Progenitor cell of endocrine pancreas (in vitro differentiated cells): Measurements from ENCODE around the gene CCDC188. TPM values are rescaled to one million over a fixed set of nuclear protein-coding genes. Genes with fewer than 3 reads are reported as not detected.

Source experiments
- DNase-seq: peaks from one replicate; pipeline ENCODE4 v3.0.0; 2021; ENCODE audit warnings: low spot score; ENCODE audit not compliant: unreplicated experiment
- H3K27ac Mint-ChIP-seq: 2 replicates; pipeline ENCODE4 v1.8.0; 2021; ENCODE audit warnings: mild to moderate bottlenecking, moderate library complexity, mixed read lengths
- H3K27me3 Mint-ChIP-seq: 2 replicates; pipeline ENCODE4 v1.8.0; 2021; ENCODE audit warnings: mixed read lengths
- H3K36me3 Mint-ChIP-seq: 2 replicates; pipeline ENCODE4 v1.8.0; 2022; ENCODE audit warnings: mixed read lengths; ENCODE audit not compliant: insufficient read depth
- H3K4me1 Mint-ChIP-seq: 2 replicates; pipeline ENCODE4 v1.8.0; 2021; ENCODE audit warnings: low read depth, mixed read lengths
- H3K4me3 Mint-ChIP-seq: 2 replicates; pipeline ENCODE4 v1.8.0; 2021; ENCODE audit warnings: low read depth, mild to moderate bottlenecking, moderate library complexity, mixed read lengths
- H3K9me3 Mint-ChIP-seq: 2 replicates; pipeline ENCODE4 v1.8.0; 2021; ENCODE audit warnings: low read depth, mixed read lengths
- total RNA-seq: library from RNA; stranded (reverse); gene quantifications from 2 replicates; pipeline ENCODE4 v1.2.1, GENCODE V29; 2021
- TF ChIP-seq, protein P1 (sequence below): fragments of 200-600 bp; sonication (generic); IDR thresholded peaks from one replicate; pipeline ENCODE4 v1.5.0; 2021; ENCODE audit warnings: antibody characterized with exemption, mild to moderate bottlenecking; ENCODE audit not compliant: unreplicated experiment

Gene CCDC188
- total RNA-seq, 1 donor from 2014 or later: 3.3 TPM

- no peak for DNase-seq
- no peaks in the 10 kb centered on the region for H3K27me3 Mint-ChIP-seq
- no peaks in the 10 kb centered on the region for H3K36me3 Mint-ChIP-seq
- H3K4me1 Mint-ChIP-seq: peaks cover 4% of the 10 kb centered on the region
- no peak overlapping the region for H3K4me3 Mint-ChIP-seq
- TF ChIP-seq, protein P1, sequence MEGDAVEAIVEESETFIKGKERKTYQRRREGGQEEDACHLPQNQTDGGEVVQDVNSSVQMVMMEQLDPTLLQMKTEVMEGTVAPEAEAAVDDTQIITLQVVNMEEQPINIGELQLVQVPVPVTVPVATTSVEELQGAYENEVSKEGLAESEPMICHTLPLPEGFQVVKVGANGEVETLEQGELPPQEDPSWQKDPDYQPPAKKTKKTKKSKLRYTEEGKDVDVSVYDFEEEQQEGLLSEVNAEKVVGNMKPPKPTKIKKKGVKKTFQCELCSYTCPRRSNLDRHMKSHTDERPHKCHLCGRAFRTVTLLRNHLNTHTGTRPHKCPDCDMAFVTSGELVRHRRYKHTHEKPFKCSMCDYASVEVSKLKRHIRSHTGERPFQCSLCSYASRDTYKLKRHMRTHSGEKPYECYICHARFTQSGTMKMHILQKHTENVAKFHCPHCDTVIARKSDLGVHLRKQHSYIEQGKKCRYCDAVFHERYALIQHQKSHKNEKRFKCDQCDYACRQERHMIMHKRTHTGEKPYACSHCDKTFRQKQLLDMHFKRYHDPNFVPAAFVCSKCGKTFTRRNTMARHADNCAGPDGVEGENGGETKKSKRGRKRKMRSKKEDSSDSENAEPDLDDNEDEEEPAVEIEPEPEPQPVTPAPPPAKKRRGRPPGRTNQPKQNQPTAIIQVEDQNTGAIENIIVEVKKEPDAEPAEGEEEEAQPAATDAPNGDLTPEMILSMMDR: no peak
- H3K9me3 Mint-ChIP-seq: no peaks in the 10 kb centered on the region
- no peak overlapping the region for H3K27ac Mint-ChIP-seq
Observed at GRCh38 chr22:20135265-20135664, 15.6 kb downstream of the CCDC188 start.

DNA sequence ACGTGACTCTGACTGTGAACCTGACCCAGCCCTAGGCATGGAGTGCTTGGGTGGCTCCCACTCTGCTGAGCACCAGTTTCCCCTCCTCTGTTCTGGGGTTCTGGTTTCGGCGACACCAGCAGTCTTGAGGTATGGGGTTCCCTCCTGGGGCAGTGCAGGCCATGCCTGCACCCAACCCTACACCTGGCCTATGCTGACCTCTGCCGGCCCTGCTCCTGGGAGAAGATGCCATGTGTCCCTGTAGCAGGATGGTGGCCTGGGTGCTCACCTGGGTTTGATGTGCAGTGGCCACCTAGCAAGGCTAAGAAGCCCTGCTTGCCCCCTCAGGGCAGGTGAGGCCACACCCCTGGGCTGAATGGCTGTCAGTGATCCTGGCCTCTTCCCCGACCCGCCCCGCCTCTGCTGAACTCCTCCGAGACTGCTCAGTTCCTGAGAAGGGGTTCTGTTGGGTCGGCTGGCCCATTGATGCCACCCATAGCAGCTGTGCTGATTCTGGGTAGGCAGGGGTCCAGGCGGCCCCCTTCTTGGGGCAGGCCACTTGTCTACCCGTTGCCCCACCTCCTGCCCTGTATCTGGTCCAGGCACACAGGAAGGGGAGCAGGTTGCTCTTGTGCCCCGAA lies 16.8 kb downstream of the CCDC188 start:
- H3K9me3 Mint-ChIP-seq: no peaks in the 10 kb centered on the region
- H3K27ac Mint-ChIP-seq: no peak overlapping the region
- peaks cover 4% of the 10 kb centered on the region for H3K4me1 Mint-ChIP-seq
- no peaks in the 10 kb centered on the region for H3K36me3 Mint-ChIP-seq
- H3K4me3 Mint-ChIP-seq: peak overlapping the region; percentile 59
- H3K27me3 Mint-ChIP-seq: no peaks in the 10 kb centered on the region
- TF ChIP-seq, protein P1: no peak
- DNase-seq: no peak

DNA sequence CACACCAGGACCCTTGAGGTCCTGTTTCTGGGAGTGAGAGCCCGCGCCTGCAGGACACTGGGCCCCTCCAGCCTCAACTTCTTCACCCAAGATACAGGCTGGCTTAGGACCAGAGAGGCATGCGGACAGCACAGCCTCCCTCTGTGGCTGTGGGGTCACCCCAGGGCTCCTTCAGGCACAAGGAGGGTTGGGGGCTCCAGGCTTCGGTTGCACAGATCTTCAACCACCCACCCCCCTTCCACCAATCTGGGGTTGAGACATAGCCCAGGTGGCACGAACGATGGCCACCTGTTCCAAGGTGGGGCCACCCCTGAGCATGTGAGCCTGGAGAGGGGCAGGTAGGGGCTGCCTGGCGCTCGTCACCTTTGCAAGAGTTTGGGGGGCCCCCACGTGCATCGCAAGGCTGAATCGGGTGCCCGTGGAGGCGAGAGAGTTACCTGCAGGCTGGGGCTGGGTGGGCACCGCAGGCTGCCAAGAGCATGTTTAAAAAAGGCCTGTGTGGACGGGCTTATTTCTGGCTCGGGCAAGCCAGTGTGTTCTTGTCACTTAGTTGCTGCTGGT lies 18.1 kb downstream of the CCDC188 start:
- H3K27me3 Mint-ChIP-seq: no peaks in the 10 kb centered on the region
- no peak overlapping the region for H3K27ac Mint-ChIP-seq
- peaks cover 4% of the 10 kb centered on the region for H3K4me1 Mint-ChIP-seq
- peaks cover 2% of the 10 kb centered on the region for H3K36me3 Mint-ChIP-seq
- H3K9me3 Mint-ChIP-seq: no peaks in the 10 kb centered on the region
- H3K4me3 Mint-ChIP-seq: peak overlapping the region; percentile 68
- no peak for DNase-seq
- TF ChIP-seq, protein P1: no peak

GRCh38 chr22:20131859-20132685 lies 18.8 kb downstream of the CCDC188 start:
- Mint-ChIP-seq H3K27ac (no peak overlapping the region), H3K9me3 (no peaks in the 10 kb centered on the region)

GRCh38 chr22:20131597-20131858 lies 19.3 kb downstream of the CCDC188 start, which contains the start of gene ZDHHC8:
Gene ZDHHC8, plus strand, starts transcription at chr22:20131804. Its CDS starts 144 bp downstream, at chr22:20131948.
- no peaks in the 10 kb centered on the region for H3K9me3 Mint-ChIP-seq
- TF ChIP-seq, protein P1: no peak
- H3K27ac Mint-ChIP-seq: no peak within 1 kb of the TSS
- DNase-seq: no peak
- H3K36me3 Mint-ChIP-seq: peaks cover 6% of the 10 kb centered on the region
- peaks cover 4% of the 10 kb centered on the region for H3K4me1 Mint-ChIP-seq
- no peaks in the 10 kb centered on the region for H3K27me3 Mint-ChIP-seq
- H3K4me3 Mint-ChIP-seq: peak within 1 kb of the TSS; percentile 69

More at GRCh38 chr22:20131859-20132685, 18.8 kb downstream of the CCDC188 start:
- H3K27me3 Mint-ChIP-seq: no peaks in the 10 kb centered on the region
- H3K36me3 Mint-ChIP-seq: peaks cover 5% of the 10 kb centered on the region
- H3K4me1 Mint-ChIP-seq: peaks cover 4% of the 10 kb centered on the region
- no peak for DNase-seq
- TF ChIP-seq, protein P1: no peak
- peak overlapping the region; percentile 68 for H3K4me3 Mint-ChIP-seq
